Prostate gland (tissue), 2 donors: ENCODE results near the gene DLGAP1.

Experiments used
- CTCF ChIP-seq, 4 experiments: fragments of 200-600 bp in 2 of 4; fragments of 450-650 bp in 2 of 4; sonication (generic) in 2 of 4; IDR thresholded peaks; 1 replicate in 3 of 4; 2 replicates in 1 of 4; pipeline ENCODE4 v1.5.1; 2016 to 2019; ENCODE audit warnings: antibody characterized with exemption in 4 of 4, mild to moderate bottlenecking in 2 of 4, moderate library complexity in 2 of 4
- POLR2A ChIP-seq: fragments of 450-650 bp; IDR thresholded peaks from one replicate; pipeline ENCODE4 v1.6.1; 2016; ENCODE audit warnings: antibody characterized with exemption, mild to moderate bottlenecking
- POLR2AphosphoS5 ChIP-seq: sonication (generic); formaldehyde crosslinking; IDR thresholded peaks from one replicate; pipeline ENCODE4 v1.6.1; 2017; ENCODE audit warnings: antibody characterized with exemption

GRCh38 chr18:4204438-4204720, 250.7 kb downstream of the DLGAP1 start:
- no peak for TF ChIP-seq CTCF (IDR thresholded peaks at IDR 0.05)
- TF ChIP-seq POLR2AphosphoS5, result no peak
- TF ChIP-seq POLR2A, result no peak
